SU-DHL-6 (cell line): Measurements from ENCODE around the gene IFT25.

Source experiments
- EZH2phosphoT487 ChIP-seq: fragments of 200-600 bp; sonication (generic), shearing (Covaris generic); conservative IDR thresholded peaks from 2 replicates; pipeline ENCODE4 v1.6.1; 2018; ENCODE audit warnings: mild to moderate bottlenecking, antibody characterized with exemption, low read length, moderate library complexity, mixed read lengths
- TF ChIP-seq, protein P1 (sequence below): fragments of 200-600 bp; sonication (generic); IDR thresholded peaks from one replicate; pipeline ENCODE4 v1.5.1; 2017; ENCODE audit warnings: antibody characterized with exemption, mild to moderate bottlenecking, low read length, moderate library complexity; ENCODE audit not compliant: insufficient read depth, poor library complexity, severe bottlenecking

DNA sequence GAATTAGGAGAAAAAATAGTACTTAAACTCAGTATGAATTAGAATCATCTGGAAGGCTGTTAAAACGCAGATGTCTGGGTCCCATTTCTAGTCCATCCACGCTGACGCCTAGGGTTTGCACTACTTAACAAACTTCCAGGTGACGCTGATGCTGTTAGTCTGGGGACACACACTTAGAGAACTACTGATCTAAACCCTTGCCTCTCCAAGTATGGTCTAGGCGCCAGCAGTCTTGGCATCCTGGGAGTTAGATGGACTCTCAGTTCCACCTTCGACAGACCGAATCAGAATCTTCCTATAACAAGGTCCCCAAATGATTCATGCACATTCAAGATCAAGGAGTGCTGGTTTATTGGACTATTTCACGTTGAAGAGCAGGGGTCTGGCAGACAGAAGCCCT, 40.0 kb downstream of the IFT25 start:
- TF ChIP-seq, protein P1, sequence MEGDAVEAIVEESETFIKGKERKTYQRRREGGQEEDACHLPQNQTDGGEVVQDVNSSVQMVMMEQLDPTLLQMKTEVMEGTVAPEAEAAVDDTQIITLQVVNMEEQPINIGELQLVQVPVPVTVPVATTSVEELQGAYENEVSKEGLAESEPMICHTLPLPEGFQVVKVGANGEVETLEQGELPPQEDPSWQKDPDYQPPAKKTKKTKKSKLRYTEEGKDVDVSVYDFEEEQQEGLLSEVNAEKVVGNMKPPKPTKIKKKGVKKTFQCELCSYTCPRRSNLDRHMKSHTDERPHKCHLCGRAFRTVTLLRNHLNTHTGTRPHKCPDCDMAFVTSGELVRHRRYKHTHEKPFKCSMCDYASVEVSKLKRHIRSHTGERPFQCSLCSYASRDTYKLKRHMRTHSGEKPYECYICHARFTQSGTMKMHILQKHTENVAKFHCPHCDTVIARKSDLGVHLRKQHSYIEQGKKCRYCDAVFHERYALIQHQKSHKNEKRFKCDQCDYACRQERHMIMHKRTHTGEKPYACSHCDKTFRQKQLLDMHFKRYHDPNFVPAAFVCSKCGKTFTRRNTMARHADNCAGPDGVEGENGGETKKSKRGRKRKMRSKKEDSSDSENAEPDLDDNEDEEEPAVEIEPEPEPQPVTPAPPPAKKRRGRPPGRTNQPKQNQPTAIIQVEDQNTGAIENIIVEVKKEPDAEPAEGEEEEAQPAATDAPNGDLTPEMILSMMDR = no peak
- TF ChIP-seq EZH2phosphoT487 = no peak
